Measurements from ENCODE around the gene PYGO1. TPM values are rescaled to one million over a fixed set of nuclear protein-coding genes. Genes with fewer than 3 reads are reported as not detected.

The PYGO1 gene
- total and polyA plus RNA-seq, 4 donors, result 0.07 to 2.9 (median 0.16) TPM

DNA sequence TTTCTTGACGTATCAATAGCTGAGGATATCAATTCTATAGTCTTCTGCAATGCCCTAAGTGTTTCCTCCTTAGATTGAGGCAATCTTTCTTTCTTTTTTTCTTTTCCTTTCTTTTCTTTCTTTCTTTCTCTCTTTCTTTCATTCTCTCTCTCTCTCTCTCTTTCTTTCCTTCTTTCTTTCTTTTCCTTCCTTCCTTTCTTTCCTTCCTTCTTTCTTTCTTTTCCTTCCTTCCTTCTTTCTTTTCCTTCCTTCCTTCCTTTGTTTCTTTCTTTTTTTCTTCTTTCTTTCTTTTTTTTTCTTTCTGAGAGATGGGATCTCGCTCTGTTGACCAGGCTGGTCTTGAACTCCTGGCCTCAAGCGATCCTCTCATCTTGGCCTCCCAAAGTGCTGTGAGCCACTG, 70.1 kb downstream of the PYGO1 start:
- Histone ChIP-seq H3K27me3 (ENCODE audit: control insufficient read depth in 4 of 4, insufficient read depth in 4 of 4, low read length in 3 of 4) (no peaks in the 10 kb centered on the region), H3K36me3 (ENCODE audit: control insufficient read depth in 4 of 4, insufficient read depth in 3 of 4, low read depth in 1 of 4, low read length in 3 of 4) (no peaks in the 10 kb centered on the region), H3K9me3 (ENCODE audit: control insufficient read depth in 4 of 4, low read length in 3 of 4) (no peaks in the 10 kb centered on the region), H3K9ac (ENCODE audit: low read depth in 1 of 2, low read length in 2 of 2) (no peak overlapping the region), H3K4me3 (ENCODE audit: low read depth in 1 of 3, low read length in 3 of 3) (no peak overlapping the region), H3K27ac (ENCODE audit: low read depth in 1 of 2, low read length in 2 of 2) (no peak overlapping the region), H3K4me1 (ENCODE audit: control insufficient read depth in 4 of 4, insufficient read depth in 4 of 4, low read length in 3 of 4) (no peaks in the 10 kb centered on the region)
- TF ChIP-seq RXRA (IDR thresholded peaks at IDR 0.05) (no peak), HNF4G (IDR thresholded peaks at IDR 0.05) (no peak), YY1 (IDR thresholded peaks at IDR 0.05) (no peak), FOXA1 (IDR thresholded peaks at IDR 0.05) (no peak), HNF4A (conservative IDR thresholded peaks at IDR 0.05) (no peak), TAF1 (conservative IDR thresholded peaks at IDR 0.05) (no peak), NR2F2 (IDR thresholded peaks at IDR 0.05) (no peak)
- TF ChIP-seq, protein P1, sequence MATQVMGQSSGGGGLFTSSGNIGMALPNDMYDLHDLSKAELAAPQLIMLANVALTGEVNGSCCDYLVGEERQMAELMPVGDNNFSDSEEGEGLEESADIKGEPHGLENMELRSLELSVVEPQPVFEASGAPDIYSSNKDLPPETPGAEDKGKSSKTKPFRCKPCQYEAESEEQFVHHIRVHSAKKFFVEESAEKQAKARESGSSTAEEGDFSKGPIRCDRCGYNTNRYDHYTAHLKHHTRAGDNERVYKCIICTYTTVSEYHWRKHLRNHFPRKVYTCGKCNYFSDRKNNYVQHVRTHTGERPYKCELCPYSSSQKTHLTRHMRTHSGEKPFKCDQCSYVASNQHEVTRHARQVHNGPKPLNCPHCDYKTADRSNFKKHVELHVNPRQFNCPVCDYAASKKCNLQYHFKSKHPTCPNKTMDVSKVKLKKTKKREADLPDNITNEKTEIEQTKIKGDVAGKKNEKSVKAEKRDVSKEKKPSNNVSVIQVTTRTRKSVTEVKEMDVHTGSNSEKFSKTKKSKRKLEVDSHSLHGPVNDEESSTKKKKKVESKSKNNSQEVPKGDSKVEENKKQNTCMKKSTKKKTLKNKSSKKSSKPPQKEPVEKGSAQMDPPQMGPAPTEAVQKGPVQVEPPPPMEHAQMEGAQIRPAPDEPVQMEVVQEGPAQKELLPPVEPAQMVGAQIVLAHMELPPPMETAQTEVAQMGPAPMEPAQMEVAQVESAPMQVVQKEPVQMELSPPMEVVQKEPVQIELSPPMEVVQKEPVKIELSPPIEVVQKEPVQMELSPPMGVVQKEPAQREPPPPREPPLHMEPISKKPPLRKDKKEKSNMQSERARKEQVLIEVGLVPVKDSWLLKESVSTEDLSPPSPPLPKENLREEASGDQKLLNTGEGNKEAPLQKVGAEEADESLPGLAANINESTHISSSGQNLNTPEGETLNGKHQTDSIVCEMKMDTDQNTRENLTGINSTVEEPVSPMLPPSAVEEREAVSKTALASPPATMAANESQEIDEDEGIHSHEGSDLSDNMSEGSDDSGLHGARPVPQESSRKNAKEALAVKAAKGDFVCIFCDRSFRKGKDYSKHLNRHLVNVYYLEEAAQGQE (IDR thresholded peaks at IDR 0.05), result no peak
- DNase-seq (ENCODE audit: low spot score), result no peak
- WGBS, result 90% methylated on average over 3 of the region's 3 CpGs

DNA sequence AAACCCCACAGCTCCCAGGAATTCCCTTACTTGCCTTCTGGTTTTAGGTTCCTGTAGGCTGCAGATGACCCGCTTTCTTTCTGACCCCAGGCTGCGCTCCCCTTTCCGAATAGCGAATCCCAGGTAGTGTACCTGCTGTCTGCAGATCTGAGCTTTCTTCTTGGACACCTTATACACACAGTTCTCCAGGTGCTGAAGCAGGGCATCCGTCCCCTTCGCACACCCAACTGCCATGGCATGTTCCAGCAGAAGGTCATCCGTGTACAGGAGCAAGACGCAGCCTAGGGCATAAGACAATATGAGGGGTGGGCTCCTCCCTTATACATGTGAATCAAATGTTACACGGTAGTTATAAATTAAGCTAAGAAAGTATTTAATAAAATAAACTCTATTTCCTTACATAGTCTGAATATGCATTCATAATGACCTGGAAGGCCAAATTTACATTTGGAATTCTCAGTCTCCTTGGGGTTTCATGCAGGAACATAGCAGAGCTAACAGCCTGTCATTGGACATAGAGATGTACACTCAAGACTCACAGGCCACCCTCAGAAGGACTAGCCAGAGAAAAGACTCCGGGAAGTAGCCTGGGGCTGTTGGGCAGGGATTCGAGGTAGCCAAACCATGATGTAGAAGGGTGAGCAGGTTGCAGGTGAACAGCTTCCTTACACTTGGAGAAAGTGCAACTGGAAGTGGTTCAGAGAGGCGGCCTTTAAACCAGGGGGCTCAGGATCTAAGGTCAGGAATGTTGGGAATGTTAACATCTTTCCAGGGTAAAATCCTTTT, 72.0 kb downstream of the PYGO1 start:
- Histone ChIP-seq H3K36me3 (ENCODE audit: control insufficient read depth in 4 of 4, insufficient read depth in 3 of 4, low read depth in 1 of 4, low read length in 3 of 4) (no peaks in the 10 kb centered on the region), H3K4me3 (ENCODE audit: low read depth in 1 of 3, low read length in 3 of 3) (no peak overlapping the region), H3K9me3 (ENCODE audit: control insufficient read depth in 4 of 4, low read length in 3 of 4) (no peaks in the 10 kb centered on the region), H3K9ac (ENCODE audit: low read depth in 1 of 2, low read length in 2 of 2) (no peak overlapping the region), H3K27ac (ENCODE audit: low read depth in 1 of 2, low read length in 2 of 2) (no peak overlapping the region), H3K4me1 (ENCODE audit: control insufficient read depth in 4 of 4, insufficient read depth in 4 of 4, low read length in 3 of 4) (no peaks in the 10 kb centered on the region), H3K27me3 (ENCODE audit: control insufficient read depth in 4 of 4, insufficient read depth in 4 of 4, low read length in 3 of 4) (no peaks in the 10 kb centered on the region)
- WGBS, result 90% methylated on average over 12 of the region's 12 CpGs
- no peak for DNase-seq (ENCODE audit: low spot score)
- TF ChIP-seq, protein P2, sequence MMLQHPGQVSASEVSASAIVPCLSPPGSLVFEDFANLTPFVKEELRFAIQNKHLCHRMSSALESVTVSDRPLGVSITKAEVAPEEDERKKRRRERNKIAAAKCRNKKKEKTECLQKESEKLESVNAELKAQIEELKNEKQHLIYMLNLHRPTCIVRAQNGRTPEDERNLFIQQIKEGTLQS (IDR thresholded peaks at IDR 0.05), result no peak
- TF ChIP-seq GABPA (IDR thresholded peaks at IDR 0.05 in 1 of 2, conservative IDR thresholded peaks at IDR 0.05 in 1 of 2) (no peak), JUND (IDR thresholded peaks at IDR 0.05) (no peak), FOXA1 (IDR thresholded peaks at IDR 0.05) (no peak), NR2F2 (IDR thresholded peaks at IDR 0.05) (no peak)
- TF ChIP-seq, protein P3, sequence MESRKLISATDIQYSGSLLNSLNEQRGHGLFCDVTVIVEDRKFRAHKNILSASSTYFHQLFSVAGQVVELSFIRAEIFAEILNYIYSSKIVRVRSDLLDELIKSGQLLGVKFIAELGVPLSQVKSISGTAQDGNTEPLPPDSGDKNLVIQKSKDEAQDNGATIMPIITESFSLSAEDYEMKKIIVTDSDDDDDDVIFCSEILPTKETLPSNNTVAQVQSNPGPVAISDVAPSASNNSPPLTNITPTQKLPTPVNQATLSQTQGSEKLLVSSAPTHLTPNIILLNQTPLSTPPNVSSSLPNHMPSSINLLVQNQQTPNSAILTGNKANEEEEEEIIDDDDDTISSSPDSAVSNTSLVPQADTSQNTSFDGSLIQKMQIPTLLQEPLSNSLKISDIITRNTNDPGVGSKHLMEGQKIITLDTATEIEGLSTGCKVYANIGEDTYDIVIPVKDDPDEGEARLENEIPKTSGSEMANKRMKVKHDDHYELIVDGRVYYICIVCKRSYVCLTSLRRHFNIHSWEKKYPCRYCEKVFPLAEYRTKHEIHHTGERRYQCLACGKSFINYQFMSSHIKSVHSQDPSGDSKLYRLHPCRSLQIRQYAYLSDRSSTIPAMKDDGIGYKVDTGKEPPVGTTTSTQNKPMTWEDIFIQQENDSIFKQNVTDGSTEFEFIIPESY (IDR thresholded peaks at IDR 0.05), result no peak
- TF ChIP-seq, protein P4, sequence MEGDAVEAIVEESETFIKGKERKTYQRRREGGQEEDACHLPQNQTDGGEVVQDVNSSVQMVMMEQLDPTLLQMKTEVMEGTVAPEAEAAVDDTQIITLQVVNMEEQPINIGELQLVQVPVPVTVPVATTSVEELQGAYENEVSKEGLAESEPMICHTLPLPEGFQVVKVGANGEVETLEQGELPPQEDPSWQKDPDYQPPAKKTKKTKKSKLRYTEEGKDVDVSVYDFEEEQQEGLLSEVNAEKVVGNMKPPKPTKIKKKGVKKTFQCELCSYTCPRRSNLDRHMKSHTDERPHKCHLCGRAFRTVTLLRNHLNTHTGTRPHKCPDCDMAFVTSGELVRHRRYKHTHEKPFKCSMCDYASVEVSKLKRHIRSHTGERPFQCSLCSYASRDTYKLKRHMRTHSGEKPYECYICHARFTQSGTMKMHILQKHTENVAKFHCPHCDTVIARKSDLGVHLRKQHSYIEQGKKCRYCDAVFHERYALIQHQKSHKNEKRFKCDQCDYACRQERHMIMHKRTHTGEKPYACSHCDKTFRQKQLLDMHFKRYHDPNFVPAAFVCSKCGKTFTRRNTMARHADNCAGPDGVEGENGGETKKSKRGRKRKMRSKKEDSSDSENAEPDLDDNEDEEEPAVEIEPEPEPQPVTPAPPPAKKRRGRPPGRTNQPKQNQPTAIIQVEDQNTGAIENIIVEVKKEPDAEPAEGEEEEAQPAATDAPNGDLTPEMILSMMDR (IDR thresholded peaks at IDR 0.05; ENCODE audit: low read depth, low read length, missing input control), result no peak
